GDM1 (cell line): ENCODE measurements around the gene USP40.

Experiments
- DNase-seq: peaks from one replicate; lab custom pipeline; 2025; lab: John Stamatoyannopoulos, UW

USP40 gene

GRCh38 chr2:233495503-233496496 lies 70.8 kb downstream of the USP40 start:
- no peak for DNase-seq

- no peak for DNase-seq
Measured at GRCh38 chr2:233492751-233493150, 73.8 kb downstream of the USP40 start.

GRCh38 chr2:233492078-233492477 lies 74.5 kb downstream of the USP40 start:
- no peak for DNase-seq

GRCh38 chr2:233491326-233491725 lies 75.3 kb downstream of the USP40 start:
- DNase-seq, result no peak

- DNase-seq, result no peak
Measured at GRCh38 chr2:233490831-233491230, 75.8 kb downstream of the USP40 start.

GRCh38 chr2:233489666-233490065 lies 76.9 kb downstream of the USP40 start:
- DNase-seq, result no peak

GRCh38 chr2:233489143-233489542 lies 77.4 kb downstream of the USP40 start:
- DNase-seq, result no peak

GRCh38 chr2:233487748-233488345 lies 78.7 kb downstream of the USP40 start:
- no peak for DNase-seq

GRCh38 chr2:233486778-233487552 lies 79.6 kb downstream of the USP40 start:
- no peak for DNase-seq

GRCh38 chr2:233486357-233486756 lies 80.2 kb downstream of the USP40 start:
- DNase-seq, result no peak

- DNase-seq, result no peak
Measured at GRCh38 chr2:233485726-233486125, 80.9 kb downstream of the USP40 start.

- no peak for DNase-seq
Measured at GRCh38 chr2:233482616-233483015, 84.0 kb downstream of the USP40 start.

- no peak for DNase-seq
Measured at GRCh38 chr2:233481368-233482142, 85.0 kb downstream of the USP40 start.

GRCh38 chr2:233480490-233481202 lies 85.9 kb downstream of the USP40 start:
- no peak for DNase-seq

- DNase-seq, result no peak
Measured at GRCh38 chr2:233479616-233480489, 86.7 kb downstream of the USP40 start.

- DNase-seq, result no peak
Measured at GRCh38 chr2:233477548-233478433, 88.8 kb downstream of the USP40 start.

GRCh38 chr2:233476651-233477547 lies 89.7 kb downstream of the USP40 start:
- no peak for DNase-seq

- DNase-seq, result no peak
Measured at GRCh38 chr2:233476063-233476410, 90.5 kb downstream of the USP40 start.
